Calu3 (cell line): ENCODE data around the gene CTNND2. TPM values are rescaled to one million over a fixed set of nuclear protein-coding genes. Genes with fewer than 3 reads are reported as not detected.

Experiments used
- BruUV-seq: library from RNA; stranded (reverse); fragments of 400-500 nt; replicated peaks from 2 replicates; lab custom pipeline; 2021; lab: Mats Ljungman, UMichigan
- CTCF ChIA-PET: fragments of 300-600 bp; sonication (Branson Sonifier 250); formaldehyde crosslinking; loops from one replicate; lab custom pipeline; 2022; ENCODE audit warnings: antibody characterized with exemption; lab: Charles Lee
- DNase-seq: peaks from one replicate; pipeline ENCODE4 v3.0.0; 2022
- H3K27ac Mint-ChIP-seq: one replicate; pipeline ENCODE4 v1.8.0; 2022; ENCODE audit warnings: mixed read lengths; ENCODE audit not compliant: unreplicated experiment
- H3K27me3 Mint-ChIP-seq: one replicate; pipeline ENCODE4 v1.8.0; 2022; ENCODE audit warnings: mixed read lengths; ENCODE audit not compliant: unreplicated experiment
- H3K36me3 Mint-ChIP-seq: one replicate; pipeline ENCODE4 v1.8.0; 2022; ENCODE audit warnings: mild to moderate bottlenecking, moderate library complexity, mixed read lengths; ENCODE audit not compliant: insufficient read depth, unreplicated experiment
- H3K4me1 Mint-ChIP-seq: one replicate; pipeline ENCODE4 v1.8.0; 2022; ENCODE audit warnings: mild to moderate bottlenecking, low read depth, mixed read lengths; ENCODE audit not compliant: unreplicated experiment
- H3K4me3 Mint-ChIP-seq: one replicate; pipeline ENCODE4 v1.8.0; 2022; ENCODE audit warnings: mild to moderate bottlenecking, low read depth, moderate library complexity, mixed read lengths; ENCODE audit not compliant: unreplicated experiment
- H3K9me3 Mint-ChIP-seq: one replicate; pipeline ENCODE4 v1.8.0; 2022; ENCODE audit warnings: low read depth, mixed read lengths; ENCODE audit not compliant: unreplicated experiment
- CTCF ChIP-seq: fragments of 200-600 bp; IDR thresholded peaks from one replicate; pipeline ENCODE4 v1.8.0; 2022; ENCODE audit warnings: antibody characterized with exemption; ENCODE audit not compliant: unreplicated experiment
- intact Hi-C: fragments of 100-400 bp; cut with micrococcal nuclease; formaldehyde crosslinking; loops from one replicate; pipeline ENCODE4 v1.10.0; 2022; ENCODE audit not compliant: unreplicated experiment
- total RNA-seq: library from RNA; stranded (reverse); gene quantifications from 2 replicates; pipeline ENCODE4 v1.2.3, GENCODE V29; 2022

The CTNND2 gene
- total RNA-seq, 1 experiment from 2014 or later = 19.6 TPM

GRCh38 chr5:11780641-11781345, 123.5 kb downstream of the CTNND2 start:
- CTCF ChIA-PET = interaction anchor here (0.6 kb wide), 1 partner anchor 1352 kb away, joined by 3 read pairs; no protein-coding TSS in a partner anchor
- intact Hi-C loops = no loop called here
- no peaks in the 10 kb centered on the region for H3K9me3 Mint-ChIP-seq

GRCh38 chr5:11777096-11777495, 127.2 kb downstream of the CTNND2 start:
- no peak for DNase-seq
- no peak for TF ChIP-seq CTCF
- Mint-ChIP-seq H3K27ac (no peak overlapping the region), H3K9me3 (no peaks in the 10 kb centered on the region), H3K36me3 (no peaks in the 10 kb centered on the region), H3K4me3 (no peak overlapping the region), H3K27me3 (no peaks in the 10 kb centered on the region), H3K4me1 (no peaks in the 10 kb centered on the region)
- intact Hi-C loops = no loop called here
- CTCF ChIA-PET = no interaction called here
- no TSS peak for BruUV-seq

More at GRCh38 chr5:11780641-11781345, 123.5 kb downstream of the CTNND2 start:
- BruUV-seq = no TSS peak
- no peak for DNase-seq
- no peaks in the 10 kb centered on the region for H3K27me3 Mint-ChIP-seq
- no peaks in the 10 kb centered on the region for H3K36me3 Mint-ChIP-seq
- H3K4me1 Mint-ChIP-seq = no peaks in the 10 kb centered on the region
- no peak overlapping the region for H3K27ac Mint-ChIP-seq
- no peak for TF ChIP-seq CTCF
- no peak overlapping the region for H3K4me3 Mint-ChIP-seq

GRCh38 chr5:11770310-11770709, 133.9 kb downstream of the CTNND2 start:
- Mint-ChIP-seq H3K4me1 (no peaks in the 10 kb centered on the region), H3K36me3 (no peaks in the 10 kb centered on the region), H3K27me3 (no peaks in the 10 kb centered on the region), H3K9me3 (peaks cover 3% of the 10 kb centered on the region), H3K4me3 (no peak overlapping the region), H3K27ac (no peak overlapping the region)
- BruUV-seq = no TSS peak
- no peak for DNase-seq
- intact Hi-C loops = no loop called here
- TF ChIP-seq CTCF = no peak
- CTCF ChIA-PET = no interaction called here

GRCh38 chr5:11760934-11761603, 143.2 kb downstream of the CTNND2 start:
- CTCF ChIA-PET = no interaction called here
- H3K9me3 Mint-ChIP-seq = peaks cover 5% of the 10 kb centered on the region
- H3K4me3 Mint-ChIP-seq = peak overlapping the region; percentile 41
- no peak for TF ChIP-seq CTCF
- intact Hi-C loops = loop anchor here (1.0 to 2.0 kb wide), 2 partner anchors 31 to 90 kb away; no protein-coding TSS in a partner anchor
- no peaks in the 10 kb centered on the region for H3K4me1 Mint-ChIP-seq
- H3K36me3 Mint-ChIP-seq = no peaks in the 10 kb centered on the region
- BruUV-seq = no TSS peak
- DNase-seq = peak; percentile 69
- no peaks in the 10 kb centered on the region for H3K27me3 Mint-ChIP-seq
- H3K27ac Mint-ChIP-seq = peak overlapping the region; percentile 72
